Measurements from ENCODE around the gene ADAMTS9.

Gene ADAMTS9

DNA sequence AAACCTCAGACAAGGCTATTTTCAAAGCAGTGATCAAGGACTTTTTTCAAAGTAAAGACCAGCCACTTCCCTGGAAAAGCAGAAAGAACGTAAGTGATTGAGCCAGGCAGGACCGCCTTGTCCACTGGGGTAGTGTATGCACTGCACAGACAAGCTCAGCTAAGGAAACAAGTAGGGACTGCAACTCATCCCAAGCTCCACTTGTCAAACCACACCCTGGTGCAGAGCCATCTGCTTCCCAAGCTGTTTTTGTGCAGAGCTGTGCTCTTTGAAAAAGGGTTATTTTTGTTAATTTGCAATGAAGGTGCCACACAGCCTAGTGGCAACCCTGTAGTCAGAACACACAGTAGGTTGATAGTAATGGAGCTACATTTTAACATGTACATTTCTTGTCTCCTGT lies 193.3 kb downstream of the ADAMTS9 start:
- TF ChIP-seq, protein P1, sequence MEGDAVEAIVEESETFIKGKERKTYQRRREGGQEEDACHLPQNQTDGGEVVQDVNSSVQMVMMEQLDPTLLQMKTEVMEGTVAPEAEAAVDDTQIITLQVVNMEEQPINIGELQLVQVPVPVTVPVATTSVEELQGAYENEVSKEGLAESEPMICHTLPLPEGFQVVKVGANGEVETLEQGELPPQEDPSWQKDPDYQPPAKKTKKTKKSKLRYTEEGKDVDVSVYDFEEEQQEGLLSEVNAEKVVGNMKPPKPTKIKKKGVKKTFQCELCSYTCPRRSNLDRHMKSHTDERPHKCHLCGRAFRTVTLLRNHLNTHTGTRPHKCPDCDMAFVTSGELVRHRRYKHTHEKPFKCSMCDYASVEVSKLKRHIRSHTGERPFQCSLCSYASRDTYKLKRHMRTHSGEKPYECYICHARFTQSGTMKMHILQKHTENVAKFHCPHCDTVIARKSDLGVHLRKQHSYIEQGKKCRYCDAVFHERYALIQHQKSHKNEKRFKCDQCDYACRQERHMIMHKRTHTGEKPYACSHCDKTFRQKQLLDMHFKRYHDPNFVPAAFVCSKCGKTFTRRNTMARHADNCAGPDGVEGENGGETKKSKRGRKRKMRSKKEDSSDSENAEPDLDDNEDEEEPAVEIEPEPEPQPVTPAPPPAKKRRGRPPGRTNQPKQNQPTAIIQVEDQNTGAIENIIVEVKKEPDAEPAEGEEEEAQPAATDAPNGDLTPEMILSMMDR (IDR thresholded peaks at IDR 0.05): no peak
- Histone ChIP-seq H3K27me3 (peaks cover 59% of the 10 kb centered on the region), H3K36me3 (no peaks in the 10 kb centered on the region), H3K4me1 (ENCODE audit: control insufficient read depth in 1 of 2, insufficient read depth in 1 of 2, low read depth in 1 of 2, low read length in 1 of 2) (no peaks in the 10 kb centered on the region), H3K4me3 (ENCODE audit: low read depth in 1 of 2, low read length in 1 of 2) (no peak overlapping the region), H3K27ac (no peak overlapping the region), H3K9me3 (no peaks in the 10 kb centered on the region)

- no peaks in the 10 kb centered on the region for H3K9me3 ChIP-seq
- H3K36me3 ChIP-seq: no peaks in the 10 kb centered on the region
- TF ChIP-seq, protein P1 (IDR thresholded peaks at IDR 0.05): no peak
- H3K4me3 ChIP-seq (ENCODE audit: low read depth in 1 of 2, low read length in 1 of 2): no peak overlapping the region
- H3K4me1 ChIP-seq (ENCODE audit: control insufficient read depth in 1 of 2, insufficient read depth in 1 of 2, low read depth in 1 of 2, low read length in 1 of 2): no peaks in the 10 kb centered on the region
- no peak overlapping the region for H3K27ac ChIP-seq
- H3K27me3 ChIP-seq: peaks cover 73% of the 10 kb centered on the region
Measured at GRCh38 chr3:64493149-64493548, 194.7 kb downstream of the ADAMTS9 start.

DNA sequence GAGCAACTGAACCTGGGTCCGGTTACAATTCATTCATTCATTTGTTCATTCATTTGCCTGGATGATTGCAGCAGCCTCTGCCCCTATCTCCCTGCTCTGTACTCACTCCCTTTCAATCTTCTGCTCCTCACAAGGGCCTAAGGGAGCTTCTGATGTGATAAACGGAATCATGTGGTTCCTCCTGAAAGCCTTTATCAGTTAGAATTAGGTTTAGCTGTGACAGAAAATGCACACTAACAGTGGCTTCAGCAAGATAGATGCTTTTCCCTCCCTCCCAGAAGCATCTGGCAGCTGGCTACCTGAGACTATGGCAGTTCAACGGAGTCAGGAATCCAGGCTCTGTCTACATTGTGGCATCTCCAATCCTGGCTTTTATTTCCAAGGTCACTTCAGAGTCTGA lies 196.0 kb downstream of the ADAMTS9 start:
- Histone ChIP-seq H3K4me3 (ENCODE audit: low read depth in 1 of 2, low read length in 1 of 2) (no peak overlapping the region), H3K36me3 (no peaks in the 10 kb centered on the region), H3K4me1 (ENCODE audit: control insufficient read depth in 1 of 2, insufficient read depth in 1 of 2, low read depth in 1 of 2, low read length in 1 of 2) (no peaks in the 10 kb centered on the region), H3K27me3 (peaks cover 82% of the 10 kb centered on the region), H3K27ac (no peak overlapping the region), H3K9me3 (no peaks in the 10 kb centered on the region)
- TF ChIP-seq, protein P1 (IDR thresholded peaks at IDR 0.05): no peak

DNA sequence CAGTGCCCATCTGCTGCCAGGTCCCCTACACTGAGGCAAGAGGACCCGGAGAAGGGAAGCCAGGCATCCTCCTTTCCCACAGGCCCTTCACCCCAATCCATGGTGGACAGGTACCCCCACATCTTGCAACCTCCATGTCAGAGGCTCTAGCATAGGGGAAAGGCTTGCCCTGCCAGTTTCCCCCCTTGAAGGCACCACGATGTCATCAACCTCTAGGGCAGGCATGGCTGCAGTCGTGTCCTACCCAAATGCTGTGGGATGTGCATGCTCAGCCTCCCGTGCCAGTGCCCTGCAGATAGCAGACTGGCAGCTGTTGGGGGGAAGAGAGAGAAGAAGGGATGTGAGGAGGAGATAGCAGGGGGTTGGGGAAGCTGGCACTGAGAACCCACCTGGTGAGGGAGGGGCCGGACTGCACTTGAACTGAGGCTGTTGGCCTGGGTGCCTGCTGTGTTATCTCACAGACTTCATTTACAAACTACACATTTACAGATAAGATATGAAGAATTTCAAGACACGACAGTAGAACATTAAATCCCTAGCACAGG lies 197.5 kb downstream of the ADAMTS9 start:
- TF ChIP-seq, protein P1 (IDR thresholded peaks at IDR 0.05): no peak
- H3K9me3 ChIP-seq: no peaks in the 10 kb centered on the region
- H3K27me3 ChIP-seq: peaks cover 85% of the 10 kb centered on the region

GRCh38 chr3:64489361-64490044 lies 198.3 kb downstream of the ADAMTS9 start:
- Histone ChIP-seq H3K9me3 (no peaks in the 10 kb centered on the region), H3K27me3 (peaks cover 78% of the 10 kb centered on the region), H3K4me3 (ENCODE audit: low read depth in 1 of 2, low read length in 1 of 2) (no peak overlapping the region), H3K36me3 (no peaks in the 10 kb centered on the region), H3K4me1 (ENCODE audit: control insufficient read depth in 1 of 2, insufficient read depth in 1 of 2, low read depth in 1 of 2, low read length in 1 of 2) (no peaks in the 10 kb centered on the region), H3K27ac (no peak overlapping the region)
- TF ChIP-seq, protein P1 (IDR thresholded peaks at IDR 0.05): no peak

More for the DNA sequence above, 197.5 kb downstream of the ADAMTS9 start:
- H3K4me1 ChIP-seq (ENCODE audit: control insufficient read depth in 1 of 2, insufficient read depth in 1 of 2, low read depth in 1 of 2, low read length in 1 of 2): no peaks in the 10 kb centered on the region
- no peaks in the 10 kb centered on the region for H3K36me3 ChIP-seq
- H3K4me3 ChIP-seq (ENCODE audit: low read depth in 1 of 2, low read length in 1 of 2): no peak overlapping the region
- H3K27ac ChIP-seq: no peak overlapping the region
